GM20000 (cell line): Measurements from ENCODE around the gene CFL1.

ENCODE experiments used
- DNase-seq: peaks from one replicate; pipeline ENCODE4 v3.0.0; 2012; ENCODE audit warnings: low spot score
- CTCF ChIP-seq: IDR thresholded peaks from 2 replicates; pipeline ENCODE4 v1.5.1; 2012; ENCODE audit warnings: mild to moderate bottlenecking, control low read depth; ENCODE audit errors: extremely low read depth, missing control alignments

CFL1 gene

GRCh38 chr11:65867284-65868071 lies 9.5 kb upstream of the CFL1 start:
- DNase-seq, result no peak
- TF ChIP-seq CTCF, result no peak

- no peak for DNase-seq
- no peak for TF ChIP-seq CTCF
These were observed 8.7 kb upstream of the CFL1 start for GRCh38 chr11:65866509-65867283.

- no peak for DNase-seq
- no peak for TF ChIP-seq CTCF
These were observed 7.7 kb upstream of the CFL1 start for GRCh38 chr11:65865550-65866172.

- no peak for TF ChIP-seq CTCF
- DNase-seq, result no peak
These were observed 6.9 kb upstream of the CFL1 start for GRCh38 chr11:65864706-65865471.

- DNase-seq, result no peak
- TF ChIP-seq CTCF, result no peak
These were observed 6.1 kb upstream of the CFL1 start for GRCh38 chr11:65863889-65864705.

- TF ChIP-seq CTCF, result no peak
- DNase-seq, result no peak
These were observed 5.2 kb upstream of the CFL1 start for GRCh38 chr11:65862941-65863888.
